Measurements from ENCODE around the gene MDFI. TPM values are rescaled to one million over a fixed set of nuclear protein-coding genes. Genes with fewer than 3 reads are reported as not detected.

MDFI gene
- total RNA-seq, 2 experiments from 2014 or later, result not detected

- Histone ChIP-seq H3K4me2 (ENCODE audit: low read length) (no peak overlapping the region), H2AFZ (ENCODE audit: low read length) (no peak overlapping the region), H4K20me1 (ENCODE audit: insufficient read depth, low read length) (no peaks in the 10 kb centered on the region), H3K4me1 (ENCODE audit: insufficient read depth, low read length, poor library complexity, severe bottlenecking) (no peaks in the 10 kb centered on the region), H3K79me2 (ENCODE audit: insufficient read depth, low read depth, low read length) (no peaks in the 10 kb centered on the region), H3K9me3 (ENCODE audit: low read length) (no peaks in the 10 kb centered on the region), H3K36me3 (ENCODE audit: insufficient read depth, low read length) (no peaks in the 10 kb centered on the region), H3K4me3 (ENCODE audit: low read depth, low read length, poor library complexity, severe bottlenecking) (no peak overlapping the region), H3K27ac (ENCODE audit: low read depth, low read length, poor library complexity, severe bottlenecking) (no peak overlapping the region), H3K9me2 (ENCODE audit: insufficient read depth, low read length) (no peaks in the 10 kb centered on the region)
- intact Hi-C loops (cut with micrococcal nuclease; ENCODE audit: unreplicated experiment), result no loop called here
- DNase-seq (ENCODE audit: low spot score), result no peak
- POLR2A ChIA-PET, result no interaction called here
- TF ChIP-seq CTCF (conservative IDR thresholded peaks at IDR 0.05; ENCODE audit: low read length), result no peak
- TF ChIP-seq EZH2phosphoT487 (IDR thresholded peaks at IDR 0.05; ENCODE audit: borderline replicate concordance, low read depth, low read length), result no peak
- CTCF ChIA-PET (ENCODE audit: unreplicated experiment), result no interaction called here
- BruUV-seq (replicated peaks), result no TSS peak
Observed at GRCh38 chr6:41634657-41635056, 3.6 kb upstream of the MDFI start.

- H3K79me2 ChIP-seq (ENCODE audit: insufficient read depth, low read depth, low read length), result no peaks in the 10 kb centered on the region
- no TSS peak for BruUV-seq (replicated peaks)
- H3K27ac ChIP-seq (ENCODE audit: low read depth, low read length, poor library complexity, severe bottlenecking), result no peak overlapping the region
Observed at GRCh38 chr6:41635365-41635764, 2.9 kb upstream of the MDFI start.

DNA sequence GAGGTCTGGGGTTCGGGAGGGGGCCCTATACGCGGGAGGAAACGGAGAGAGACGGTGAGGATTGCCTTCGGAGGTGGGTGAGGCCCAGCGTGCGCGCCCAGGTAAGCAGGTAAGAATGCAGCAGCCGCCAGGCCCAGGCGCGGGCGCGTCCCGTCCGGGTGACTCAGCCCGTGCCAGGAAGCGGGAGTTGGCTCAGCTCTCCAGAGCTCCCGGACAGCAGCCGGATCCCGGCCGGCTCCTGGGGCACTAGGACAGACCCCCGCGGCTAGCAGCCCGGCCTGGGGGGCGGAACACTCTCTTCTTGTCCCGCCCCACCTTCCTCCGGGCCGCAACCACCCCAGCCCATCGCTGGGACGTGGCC lies 1.5 kb upstream of the MDFI start:
- no TSS peak for BruUV-seq (replicated peaks)

More at GRCh38 chr6:41635365-41635764, 2.9 kb upstream of the MDFI start:
- ChIA-PET POLR2A (no interaction called here), CTCF (ENCODE audit: unreplicated experiment) (no interaction called here)
- DNase-seq (ENCODE audit: low spot score), result no peak
- intact Hi-C loops (cut with micrococcal nuclease; ENCODE audit: unreplicated experiment), result no loop called here
- no peak for TF ChIP-seq EZH2phosphoT487 (IDR thresholded peaks at IDR 0.05; ENCODE audit: borderline replicate concordance, low read depth, low read length)
- no peak for TF ChIP-seq CTCF (conservative IDR thresholded peaks at IDR 0.05; ENCODE audit: low read length)
- no peaks in the 10 kb centered on the region for H3K4me1 ChIP-seq (ENCODE audit: insufficient read depth, low read length, poor library complexity, severe bottlenecking)
- no peak overlapping the region for H2AFZ ChIP-seq (ENCODE audit: low read length)
- no peaks in the 10 kb centered on the region for H3K36me3 ChIP-seq (ENCODE audit: insufficient read depth, low read length)
- H3K9me2 ChIP-seq (ENCODE audit: insufficient read depth, low read length), result no peaks in the 10 kb centered on the region
- H3K4me2 ChIP-seq (ENCODE audit: low read length), result no peak overlapping the region
- no peaks in the 10 kb centered on the region for H4K20me1 ChIP-seq (ENCODE audit: insufficient read depth, low read length)
- H3K4me3 ChIP-seq (ENCODE audit: low read depth, low read length, poor library complexity, severe bottlenecking), result no peak overlapping the region
- no peaks in the 10 kb centered on the region for H3K9me3 ChIP-seq (ENCODE audit: low read length)

More for the DNA sequence above, 1.5 kb upstream of the MDFI start:
- no peaks in the 10 kb centered on the region for H3K9me3 ChIP-seq (ENCODE audit: low read length)
- POLR2A ChIA-PET, result no interaction called here
- no peak overlapping the region for H3K4me3 ChIP-seq (ENCODE audit: low read depth, low read length, poor library complexity, severe bottlenecking)
- intact Hi-C loops (cut with micrococcal nuclease; ENCODE audit: unreplicated experiment), result no loop called here
- no peaks in the 10 kb centered on the region for H3K4me1 ChIP-seq (ENCODE audit: insufficient read depth, low read length, poor library complexity, severe bottlenecking)
- H3K27ac ChIP-seq (ENCODE audit: low read depth, low read length, poor library complexity, severe bottlenecking), result no peak overlapping the region
- no peaks in the 10 kb centered on the region for H3K36me3 ChIP-seq (ENCODE audit: insufficient read depth, low read length)
- H3K4me2 ChIP-seq (ENCODE audit: low read length), result no peak overlapping the region
- no peak overlapping the region for H2AFZ ChIP-seq (ENCODE audit: low read length)
- H4K20me1 ChIP-seq (ENCODE audit: insufficient read depth, low read length), result no peaks in the 10 kb centered on the region
- no peaks in the 10 kb centered on the region for H3K79me2 ChIP-seq (ENCODE audit: insufficient read depth, low read depth, low read length)
- DNase-seq (ENCODE audit: low spot score), result no peak
- TF ChIP-seq EZH2phosphoT487 (IDR thresholded peaks at IDR 0.05; ENCODE audit: borderline replicate concordance, low read depth, low read length), result no peak
- TF ChIP-seq CTCF (conservative IDR thresholded peaks at IDR 0.05; ENCODE audit: low read length), result no peak
- H3K9me2 ChIP-seq (ENCODE audit: insufficient read depth, low read length), result no peaks in the 10 kb centered on the region
- CTCF ChIA-PET (ENCODE audit: unreplicated experiment), result no interaction called here
